GM18517 (cell line): ENCODE results near the gene C2orf69.
"Not testable (repeated sequence)": the region's sequence is repeated elsewhere in the genome, so short reads cannot be mapped to it uniquely, and the experiment has no call there.

ENCODE experiments used
- ATAC-seq: cut with Tn5 transposase; IDR thresholded peaks from one replicate; pipeline ENCODE4 v1.9.1; 2021; ENCODE audit warnings: mild to moderate bottlenecking, moderate library complexity; ENCODE audit not compliant: unreplicated experiment

Gene C2orf69

GRCh38 chr2:199911052-199911876 is at the start of gene C2orf69:
C2orf69 (plus strand) TSS chr2:199911293; CDS start chr2:199911439, 146 bp downstream.
- ATAC-seq, result peak; percentile 85

DNA sequence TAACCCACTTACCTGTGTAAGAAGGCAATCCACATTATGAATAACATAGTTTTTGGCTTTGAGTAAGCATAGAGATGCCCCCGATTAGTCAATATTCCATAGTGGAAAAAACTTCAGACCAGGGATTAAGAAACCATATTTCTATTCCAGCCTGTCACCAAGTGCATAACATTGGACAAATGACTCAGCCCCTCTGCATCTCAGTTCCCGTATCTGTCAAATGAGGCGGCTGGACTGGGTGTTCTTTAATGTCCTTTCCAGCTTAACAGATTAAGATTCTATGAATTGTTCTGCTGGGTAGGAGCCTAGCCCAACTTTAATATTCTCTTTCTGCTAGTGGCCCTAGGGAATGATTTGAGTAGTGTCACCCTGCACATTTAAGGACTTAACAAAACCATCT is 48.3 kb upstream of the C2orf69 start:
- no peak for ATAC-seq

DNA sequence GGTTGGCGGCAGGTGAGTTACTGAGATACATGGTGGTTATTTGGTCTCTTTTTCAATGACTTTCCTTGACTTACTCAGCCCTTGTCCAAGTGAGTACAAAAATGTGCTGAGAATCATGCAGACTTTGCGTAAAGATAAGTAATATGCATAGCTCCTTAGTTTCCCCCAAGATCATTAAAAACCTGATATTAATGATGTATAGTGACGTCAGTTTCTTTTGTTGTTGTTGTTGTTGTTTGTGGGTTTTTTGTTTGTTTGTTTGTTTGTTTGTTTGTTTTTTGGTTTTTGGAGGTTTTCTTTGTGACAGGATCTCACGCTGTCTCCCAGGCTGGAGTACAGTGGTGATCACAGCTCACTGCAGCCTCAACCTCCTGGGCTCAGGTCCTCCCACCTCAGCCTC is 45.2 kb upstream of the C2orf69 start:
- no peak for ATAC-seq

DNA sequence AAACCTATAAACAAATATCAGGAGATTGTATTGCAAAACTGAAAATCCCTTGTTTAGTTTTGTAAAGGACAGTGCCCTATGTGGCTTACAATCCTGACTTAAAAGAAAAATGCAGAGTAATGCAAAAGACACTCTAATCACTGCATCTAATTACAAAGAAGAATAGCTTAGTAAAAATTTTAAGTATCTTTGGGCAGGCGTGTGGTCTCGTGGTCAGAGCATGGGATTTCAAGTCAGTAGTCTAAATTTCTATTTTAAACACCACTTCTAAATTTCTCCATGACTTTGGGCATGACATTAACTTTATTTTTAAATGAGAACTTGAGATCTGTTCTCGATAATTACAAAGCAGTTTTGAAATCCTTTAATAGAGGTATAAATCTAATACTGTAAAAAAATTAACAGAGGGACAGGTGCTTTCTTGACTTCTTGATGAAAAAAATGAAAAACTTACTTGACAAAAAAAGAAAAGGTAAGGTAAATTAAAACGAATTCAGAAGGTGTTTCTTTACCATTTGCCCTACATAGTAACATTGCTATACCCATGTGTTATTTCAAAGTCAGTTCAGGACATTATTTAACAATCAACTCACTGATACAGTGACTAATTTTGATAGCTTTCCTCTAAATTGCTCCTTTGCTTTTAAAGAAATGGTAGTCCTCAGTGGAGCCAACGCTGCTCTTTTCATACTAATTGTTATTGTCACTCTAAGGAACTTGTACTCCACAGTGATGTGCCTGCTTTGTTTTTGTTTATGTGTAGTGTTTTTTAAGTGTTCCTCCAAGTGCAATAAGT is 42.5 kb upstream of the C2orf69 start:
- no peak for ATAC-seq

- ATAC-seq, result no peak
These were observed 41.9 kb upstream of the C2orf69 start for GRCh38 chr2:199869227-199869541.

- ATAC-seq, result no peak
These were observed 41.4 kb upstream of the C2orf69 start for GRCh38 chr2:199869653-199870052.

GRCh38 chr2:199870581-199870980 is 40.5 kb upstream of the C2orf69 start:
- ATAC-seq, result no peak

DNA sequence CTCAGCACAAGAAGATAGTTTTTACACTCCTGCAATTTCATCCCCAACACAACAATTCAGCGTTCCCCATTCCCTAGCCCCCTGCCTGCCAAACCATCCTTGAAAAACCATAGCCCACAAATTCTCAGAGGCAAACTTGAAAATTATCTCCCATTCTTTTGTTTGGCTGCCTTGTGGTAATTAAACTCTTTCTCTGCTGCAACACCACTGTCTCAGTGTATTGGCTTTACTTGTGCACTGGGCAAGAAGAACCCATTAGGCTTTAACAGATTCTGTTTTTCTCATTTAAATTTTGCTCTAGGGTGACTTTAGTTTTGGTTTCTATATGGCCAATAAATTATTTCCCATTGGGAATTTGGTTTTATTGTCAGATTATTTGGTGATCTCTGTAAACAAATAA is 36.9 kb upstream of the C2orf69 start:
- ATAC-seq, result no peak

GRCh38 chr2:199875400-199875799 is 35.7 kb upstream of the C2orf69 start:
- ATAC-seq, result no peak

DNA sequence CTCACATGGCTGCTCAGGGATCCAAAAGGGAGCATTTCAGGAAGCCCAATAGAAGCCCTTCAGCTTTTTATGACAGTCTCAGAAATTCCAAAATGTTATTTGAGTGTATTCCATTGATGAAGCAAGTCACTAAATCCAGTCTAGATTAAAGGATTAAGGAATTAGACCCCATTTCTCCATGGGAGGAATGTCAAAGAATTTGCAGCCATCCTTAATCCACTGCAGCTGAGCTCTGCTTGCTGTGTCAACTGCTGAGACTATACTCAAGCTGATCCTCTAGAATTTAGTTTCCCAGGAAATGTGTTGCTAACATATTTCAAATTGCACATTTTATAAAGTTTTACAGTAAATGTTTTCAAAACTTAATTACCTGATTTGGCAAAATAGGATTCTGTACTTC is 28.4 kb upstream of the C2orf69 start:
- ATAC-seq, result no peak

- ATAC-seq, result no peak
These were observed 27.4 kb upstream of the C2orf69 start for GRCh38 chr2:199883474-199884212.

- ATAC-seq, result no peak
These were observed 15.7 kb upstream of the C2orf69 start for GRCh38 chr2:199895406-199895805.

- no peak for ATAC-seq
These were observed 14.5 kb upstream of the C2orf69 start for GRCh38 chr2:199896617-199897016.

- ATAC-seq, result no peak
These were observed 9.2 kb upstream of the C2orf69 start for GRCh38 chr2:199901942-199902341.

DNA sequence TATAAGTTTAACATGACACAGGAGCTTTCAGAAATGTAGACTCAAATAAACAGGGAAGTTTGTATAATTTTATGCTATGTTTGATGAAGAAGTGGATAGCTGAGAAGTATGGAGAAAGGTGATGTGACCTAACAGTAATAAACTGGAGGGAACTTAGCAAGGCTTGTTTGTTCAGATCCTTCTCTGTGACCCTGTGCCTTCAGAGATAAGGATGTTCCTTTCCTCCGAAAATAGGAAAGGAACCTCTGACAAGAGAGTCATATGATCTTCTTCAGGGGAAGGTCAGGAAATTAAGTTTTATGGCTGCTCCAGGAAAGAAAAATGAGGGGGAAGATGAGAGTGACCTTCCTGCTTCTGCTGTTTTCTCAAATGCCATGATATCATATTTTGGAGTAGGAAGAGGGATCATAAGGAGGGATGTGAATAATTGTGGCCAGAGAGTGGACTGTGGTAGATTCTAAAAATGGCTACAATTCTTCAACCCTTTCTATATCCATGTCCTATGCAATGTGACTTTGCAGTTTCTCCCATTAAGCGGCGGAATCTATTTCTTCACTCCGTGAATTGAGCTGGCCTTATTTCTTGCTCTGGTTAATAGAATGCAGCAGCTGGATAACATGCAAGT is 8.5 kb upstream of the C2orf69 start:
- ATAC-seq, result no peak

DNA sequence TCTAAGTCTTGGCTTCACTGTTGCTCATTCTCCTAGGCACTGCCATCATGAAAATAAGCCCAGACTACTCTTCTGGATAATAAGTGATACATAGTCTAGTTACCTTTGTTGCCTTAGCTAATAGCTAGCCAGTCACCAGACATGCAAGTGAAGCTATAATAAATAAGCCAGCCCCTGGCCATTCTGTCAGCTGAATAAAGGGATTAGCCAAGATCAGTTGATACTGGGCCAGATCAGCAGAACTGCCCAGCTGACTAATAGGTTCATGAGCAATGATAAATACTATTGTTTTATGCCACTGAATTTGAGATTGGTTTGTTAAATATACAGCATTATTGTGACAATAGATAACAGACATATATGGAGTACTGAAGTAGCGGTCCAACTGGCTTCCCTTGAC is 8.0 kb upstream of the C2orf69 start:
- ATAC-seq, result no peak

- no peak for ATAC-seq
These were observed 3.9 kb upstream of the C2orf69 start for GRCh38 chr2:199907008-199907714.

- no peak for ATAC-seq
These were observed 598 bp upstream of the C2orf69 start for GRCh38 chr2:199910338-199911051.

- no peak for ATAC-seq
These were observed 726 bp downstream of the C2orf69 start for GRCh38 chr2:199911877-199912161.

DNA sequence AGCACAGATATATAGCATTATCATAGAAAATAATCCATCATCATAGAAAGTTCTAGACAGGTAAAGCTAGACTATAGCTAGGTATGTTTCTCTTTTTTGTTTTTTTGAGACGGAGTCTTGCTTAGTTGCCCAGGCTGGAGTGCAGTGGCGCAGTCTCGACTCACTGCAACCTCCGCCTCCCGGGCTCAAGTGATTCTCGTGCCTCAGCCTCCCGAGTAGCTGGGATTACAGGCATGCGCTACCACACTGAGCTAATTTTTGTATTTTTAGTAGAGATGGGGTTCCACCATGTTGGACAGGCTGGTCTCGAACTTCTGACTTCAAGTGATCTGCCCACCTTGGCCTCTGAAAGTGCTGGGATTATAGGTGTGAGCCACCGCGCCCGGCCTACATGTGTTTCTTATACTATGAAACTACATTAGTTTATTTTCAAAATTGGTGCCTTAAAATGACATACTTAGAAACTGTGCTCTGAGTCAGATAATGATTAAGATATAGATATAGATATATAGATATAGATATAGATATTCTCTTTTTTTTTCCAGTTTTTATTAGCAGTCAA is 1.5 kb downstream of the C2orf69 start:
- not testable (repeated sequence) for ATAC-seq
